ENCODE measurements around the gene TGM6.

Gene TGM6

GRCh38 chr20:2361035-2361593 lies 19.6 kb upstream of the TGM6 start:
- H3K27ac ChIP-seq (replicated peaks) = no peak overlapping the region
- H3K27me3 ChIP-seq (ENCODE audit: insufficient read depth, poor library complexity, severe bottlenecking) = no peaks in the 10 kb centered on the region
- no peak for TF ChIP-seq CTCF (IDR thresholded peaks at IDR 0.05; ENCODE audit: insufficient read depth, low read length)
- no peak for TF ChIP-seq POLR2AphosphoS5 (IDR thresholded peaks at IDR 0.05; ENCODE audit: low read depth)
- no peak for TF ChIP-seq GABPA (IDR thresholded peaks at IDR 0.05; ENCODE audit: low read depth)
- no peak for TF ChIP-seq SPI1 (IDR thresholded peaks at IDR 0.05; ENCODE audit: borderline replicate concordance, low read depth)
- TF ChIP-seq, protein P1, sequence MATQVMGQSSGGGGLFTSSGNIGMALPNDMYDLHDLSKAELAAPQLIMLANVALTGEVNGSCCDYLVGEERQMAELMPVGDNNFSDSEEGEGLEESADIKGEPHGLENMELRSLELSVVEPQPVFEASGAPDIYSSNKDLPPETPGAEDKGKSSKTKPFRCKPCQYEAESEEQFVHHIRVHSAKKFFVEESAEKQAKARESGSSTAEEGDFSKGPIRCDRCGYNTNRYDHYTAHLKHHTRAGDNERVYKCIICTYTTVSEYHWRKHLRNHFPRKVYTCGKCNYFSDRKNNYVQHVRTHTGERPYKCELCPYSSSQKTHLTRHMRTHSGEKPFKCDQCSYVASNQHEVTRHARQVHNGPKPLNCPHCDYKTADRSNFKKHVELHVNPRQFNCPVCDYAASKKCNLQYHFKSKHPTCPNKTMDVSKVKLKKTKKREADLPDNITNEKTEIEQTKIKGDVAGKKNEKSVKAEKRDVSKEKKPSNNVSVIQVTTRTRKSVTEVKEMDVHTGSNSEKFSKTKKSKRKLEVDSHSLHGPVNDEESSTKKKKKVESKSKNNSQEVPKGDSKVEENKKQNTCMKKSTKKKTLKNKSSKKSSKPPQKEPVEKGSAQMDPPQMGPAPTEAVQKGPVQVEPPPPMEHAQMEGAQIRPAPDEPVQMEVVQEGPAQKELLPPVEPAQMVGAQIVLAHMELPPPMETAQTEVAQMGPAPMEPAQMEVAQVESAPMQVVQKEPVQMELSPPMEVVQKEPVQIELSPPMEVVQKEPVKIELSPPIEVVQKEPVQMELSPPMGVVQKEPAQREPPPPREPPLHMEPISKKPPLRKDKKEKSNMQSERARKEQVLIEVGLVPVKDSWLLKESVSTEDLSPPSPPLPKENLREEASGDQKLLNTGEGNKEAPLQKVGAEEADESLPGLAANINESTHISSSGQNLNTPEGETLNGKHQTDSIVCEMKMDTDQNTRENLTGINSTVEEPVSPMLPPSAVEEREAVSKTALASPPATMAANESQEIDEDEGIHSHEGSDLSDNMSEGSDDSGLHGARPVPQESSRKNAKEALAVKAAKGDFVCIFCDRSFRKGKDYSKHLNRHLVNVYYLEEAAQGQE (IDR thresholded peaks at IDR 0.05; ENCODE audit: insufficient replicate concordance, low read depth) = no peak
- DNase-seq (ENCODE audit: low read depth in 1 of 2, low spot score in 1 of 2) = no peak
- H3K4me3 ChIP-seq (replicated peaks; ENCODE audit: insufficient read depth, low read length) = no peak overlapping the region

DNA sequence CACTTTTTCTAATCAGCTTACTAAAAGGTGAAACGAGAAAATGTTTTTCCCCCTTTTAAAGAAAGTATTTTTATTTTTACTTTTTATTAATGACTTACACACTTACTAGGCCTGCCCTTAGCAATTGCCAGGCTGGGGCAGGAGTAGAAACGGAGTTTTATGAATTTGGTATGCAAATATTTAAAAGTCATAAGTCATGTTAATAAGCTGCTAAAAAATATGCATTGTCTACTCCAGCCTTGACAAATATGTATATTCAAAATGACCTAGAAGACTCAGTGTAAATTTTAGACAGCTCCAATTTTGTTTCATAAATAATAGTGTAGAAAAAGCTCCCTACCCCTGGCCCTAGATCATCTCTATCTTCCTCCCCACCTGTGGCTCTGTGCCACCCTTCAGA lies 17.5 kb upstream of the TGM6 start:
- DNase-seq (ENCODE audit: low read depth in 1 of 2, low spot score in 1 of 2) = no peak
- Histone ChIP-seq H3K27ac (replicated peaks) (no peak overlapping the region), H3K27me3 (ENCODE audit: insufficient read depth, poor library complexity, severe bottlenecking) (peaks cover 3% of the 10 kb centered on the region), H3K4me3 (replicated peaks; ENCODE audit: insufficient read depth, low read length) (no peak overlapping the region)
- no peak for TF ChIP-seq CTCF (IDR thresholded peaks at IDR 0.05; ENCODE audit: insufficient read depth, low read length)
- TF ChIP-seq SPI1 (IDR thresholded peaks at IDR 0.05; ENCODE audit: borderline replicate concordance, low read depth) = no peak

DNA sequence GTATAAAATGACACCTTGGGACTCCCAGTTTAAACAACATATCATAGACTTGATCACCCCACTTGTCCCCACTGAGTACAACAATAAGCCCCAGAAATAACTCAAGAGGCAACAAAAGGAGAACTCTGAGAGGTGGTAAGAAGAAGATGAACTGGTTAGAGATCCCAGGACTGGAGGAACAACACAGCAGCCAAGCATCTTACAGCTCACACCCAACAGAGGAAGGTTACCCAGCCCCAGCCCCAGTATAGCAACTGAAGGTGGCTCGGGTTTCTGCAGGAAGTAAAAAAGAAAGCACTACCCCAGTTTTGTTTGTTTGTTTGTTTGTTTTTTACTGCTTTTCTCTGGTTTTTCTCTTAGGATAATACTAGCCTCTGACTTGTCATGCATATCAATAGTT lies 17.1 kb upstream of the TGM6 start:
- peaks cover 3% of the 10 kb centered on the region for H3K27me3 ChIP-seq (ENCODE audit: insufficient read depth, poor library complexity, severe bottlenecking)
- no peak overlapping the region for H3K27ac ChIP-seq (replicated peaks)
- TF ChIP-seq POLR2AphosphoS5 (IDR thresholded peaks at IDR 0.05; ENCODE audit: low read depth) (no peak), SPI1 (IDR thresholded peaks at IDR 0.05; ENCODE audit: borderline replicate concordance, low read depth) (no peak), CTCF (IDR thresholded peaks at IDR 0.05; ENCODE audit: insufficient read depth, low read length) (no peak), GABPA (IDR thresholded peaks at IDR 0.05; ENCODE audit: low read depth) (no peak)
- TF ChIP-seq, protein P1 (IDR thresholded peaks at IDR 0.05; ENCODE audit: insufficient replicate concordance, low read depth) = no peak
- DNase-seq (ENCODE audit: low read depth in 1 of 2, low spot score in 1 of 2) = no peak
- H3K4me3 ChIP-seq (replicated peaks; ENCODE audit: insufficient read depth, low read length) = no peak overlapping the region

- no peak for DNase-seq (ENCODE audit: low read depth in 1 of 2, low spot score in 1 of 2)
- TF ChIP-seq GABPA (IDR thresholded peaks at IDR 0.05; ENCODE audit: low read depth) = no peak
- Histone ChIP-seq H3K27ac (replicated peaks) (no peak overlapping the region), H3K4me3 (replicated peaks; ENCODE audit: insufficient read depth, low read length) (no peak overlapping the region), H3K27me3 (ENCODE audit: insufficient read depth, poor library complexity, severe bottlenecking) (peaks cover 3% of the 10 kb centered on the region)
Observed at GRCh38 chr20:2364044-2364443, 16.7 kb upstream of the TGM6 start.

Data from HL-60 (cell line).